ENCODE measurements around the gene FARS2.

Gene FARS2

DNA sequence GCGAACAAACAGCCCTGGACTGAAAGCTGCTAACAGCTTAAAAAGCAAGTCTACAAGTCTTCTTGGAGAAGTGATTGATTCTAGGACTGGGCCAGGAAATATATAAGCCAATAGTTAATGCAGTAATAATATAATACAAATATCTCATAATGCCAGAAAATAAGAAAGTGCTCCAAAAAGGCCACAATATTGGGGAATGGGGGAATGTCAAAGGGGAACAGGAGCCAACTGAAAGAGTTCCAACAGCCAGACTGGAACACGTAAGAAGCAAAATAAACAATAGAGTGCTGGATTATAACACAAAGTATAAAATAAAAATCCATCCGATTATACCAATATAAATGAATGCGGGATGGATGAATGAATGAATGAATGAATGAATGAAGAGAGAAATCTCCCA is 449.6 kb downstream of the FARS2 start:
- TF ChIP-seq, protein P1, sequence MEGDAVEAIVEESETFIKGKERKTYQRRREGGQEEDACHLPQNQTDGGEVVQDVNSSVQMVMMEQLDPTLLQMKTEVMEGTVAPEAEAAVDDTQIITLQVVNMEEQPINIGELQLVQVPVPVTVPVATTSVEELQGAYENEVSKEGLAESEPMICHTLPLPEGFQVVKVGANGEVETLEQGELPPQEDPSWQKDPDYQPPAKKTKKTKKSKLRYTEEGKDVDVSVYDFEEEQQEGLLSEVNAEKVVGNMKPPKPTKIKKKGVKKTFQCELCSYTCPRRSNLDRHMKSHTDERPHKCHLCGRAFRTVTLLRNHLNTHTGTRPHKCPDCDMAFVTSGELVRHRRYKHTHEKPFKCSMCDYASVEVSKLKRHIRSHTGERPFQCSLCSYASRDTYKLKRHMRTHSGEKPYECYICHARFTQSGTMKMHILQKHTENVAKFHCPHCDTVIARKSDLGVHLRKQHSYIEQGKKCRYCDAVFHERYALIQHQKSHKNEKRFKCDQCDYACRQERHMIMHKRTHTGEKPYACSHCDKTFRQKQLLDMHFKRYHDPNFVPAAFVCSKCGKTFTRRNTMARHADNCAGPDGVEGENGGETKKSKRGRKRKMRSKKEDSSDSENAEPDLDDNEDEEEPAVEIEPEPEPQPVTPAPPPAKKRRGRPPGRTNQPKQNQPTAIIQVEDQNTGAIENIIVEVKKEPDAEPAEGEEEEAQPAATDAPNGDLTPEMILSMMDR (IDR thresholded peaks at IDR 0.05; ENCODE audit: low read depth, low read length, missing control alignments) = no peak
- no peak overlapping the region for H3K4me3 ChIP-seq (replicated peaks; ENCODE audit: low read depth, low read length)
- DNase-seq (ENCODE audit: extremely low read depth, low read depth) = no peak

DNA sequence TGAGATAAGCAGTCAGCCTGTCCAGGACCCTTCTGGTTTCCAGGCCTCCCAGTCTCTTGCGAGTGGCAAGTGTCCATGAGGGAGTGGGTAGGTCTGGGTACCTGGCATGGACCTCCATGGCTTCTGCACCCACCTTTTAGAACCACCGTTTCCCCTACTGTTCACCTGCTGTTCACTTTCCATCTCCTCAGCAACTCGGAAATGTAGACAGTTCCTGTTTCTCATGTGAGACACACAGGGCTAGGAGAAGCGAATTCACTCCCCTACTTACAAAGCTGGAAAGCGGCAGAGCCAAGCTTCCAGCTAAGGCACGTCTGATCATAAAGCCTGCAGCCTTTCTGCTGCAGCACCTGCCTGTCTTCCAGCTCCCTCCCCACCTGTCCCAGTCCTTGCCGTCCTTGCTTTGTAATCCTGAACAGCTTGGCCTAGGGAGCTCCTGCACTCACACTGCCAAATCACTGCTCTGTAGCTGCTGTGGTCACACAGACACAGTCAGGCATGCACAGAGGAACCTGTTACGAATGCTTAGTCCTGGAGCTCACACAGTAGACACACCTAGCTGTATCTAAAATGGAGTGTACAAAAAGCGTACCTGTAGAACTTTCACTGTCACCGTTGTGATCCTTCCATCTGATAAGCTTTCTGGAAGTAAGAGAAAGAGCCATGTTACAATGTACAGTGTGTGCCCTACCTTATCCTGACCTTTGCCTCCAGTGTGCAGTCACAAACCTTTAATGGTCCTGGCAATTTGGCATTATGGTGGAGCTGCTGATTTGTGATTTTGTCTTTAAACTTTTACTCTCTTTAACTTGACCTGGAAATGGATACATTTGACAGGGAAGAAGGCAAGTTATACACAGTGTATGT is 451.3 kb downstream of the FARS2 start:
- TF ChIP-seq, protein P1 (IDR thresholded peaks at IDR 0.05; ENCODE audit: low read depth, low read length, missing control alignments) = no peak
- H3K4me3 ChIP-seq (replicated peaks; ENCODE audit: low read depth, low read length) = no peak overlapping the region
- DNase-seq (ENCODE audit: extremely low read depth, low read depth) = no peak

GRCh38 chr6:5713519-5713918 is 452.2 kb downstream of the FARS2 start:
- no peak for DNase-seq (ENCODE audit: extremely low read depth, low read depth)
- TF ChIP-seq, protein P1 (IDR thresholded peaks at IDR 0.05; ENCODE audit: low read depth, low read length, missing control alignments) = no peak
- H3K4me3 ChIP-seq (replicated peaks; ENCODE audit: low read depth, low read length) = no peak overlapping the region

GRCh38 chr6:5718231-5718947 is 457.1 kb downstream of the FARS2 start:
- TF ChIP-seq, protein P1 (IDR thresholded peaks at IDR 0.05; ENCODE audit: low read depth, low read length, missing control alignments) = no peak
- no peak overlapping the region for H3K4me3 ChIP-seq (replicated peaks; ENCODE audit: low read depth, low read length)
- no peak for DNase-seq (ENCODE audit: extremely low read depth, low read depth)

GRCh38 chr6:5723841-5724691 is 462.8 kb downstream of the FARS2 start:
- TF ChIP-seq, protein P1 (IDR thresholded peaks at IDR 0.05; ENCODE audit: low read depth, low read length, missing control alignments) = no peak
- H3K4me3 ChIP-seq (replicated peaks; ENCODE audit: low read depth, low read length) = no peak overlapping the region
- no peak for DNase-seq (ENCODE audit: extremely low read depth, low read depth)

- DNase-seq (ENCODE audit: extremely low read depth, low read depth) = no peak
- no peak overlapping the region for H3K4me3 ChIP-seq (replicated peaks; ENCODE audit: low read depth, low read length)
- TF ChIP-seq, protein P1 (IDR thresholded peaks at IDR 0.05; ENCODE audit: low read depth, low read length, missing control alignments) = no peak
Observed at GRCh38 chr6:5724911-5725310, 463.6 kb downstream of the FARS2 start.
